Epidermal melanocyte (primary cell): ENCODE results near the gene SLC1A7.

ENCODE experiments used
- DNase-seq: peaks from one replicate; pipeline ENCODE4 v3.0.0; 2011; ENCODE audit warnings: low spot score; ENCODE audit not compliant: insufficient read length

SLC1A7 gene

DNA sequence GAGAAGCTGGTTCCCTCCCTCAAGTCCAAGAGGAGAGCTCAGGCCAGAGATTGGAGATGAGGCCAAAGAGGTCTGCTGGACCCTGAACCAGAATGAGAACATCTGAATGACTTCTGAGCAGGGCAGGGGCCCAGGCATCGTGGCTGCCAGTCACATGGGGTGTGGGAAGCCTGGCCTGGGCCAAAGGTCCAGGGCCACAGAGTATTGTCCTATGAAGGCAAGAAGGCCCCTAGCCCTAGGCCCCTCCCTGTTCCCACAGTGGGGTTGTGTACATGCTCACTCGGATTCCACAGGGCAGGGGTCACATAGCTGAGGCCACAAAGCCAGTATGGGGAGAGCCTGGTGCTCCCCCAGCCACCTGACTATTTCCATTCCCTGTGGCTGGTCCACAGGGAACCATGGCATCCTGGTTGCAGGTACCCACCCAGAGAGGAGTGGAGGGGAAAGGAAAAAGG, 18.5 kb upstream of the SLC1A7 start:
- no peak for DNase-seq

GRCh38 chr1:53158900-53159299, 16.5 kb upstream of the SLC1A7 start:
- no peak for DNase-seq

- no peak for DNase-seq
Measured at GRCh38 chr1:53156783-53157182, 14.3 kb upstream of the SLC1A7 start.

DNA sequence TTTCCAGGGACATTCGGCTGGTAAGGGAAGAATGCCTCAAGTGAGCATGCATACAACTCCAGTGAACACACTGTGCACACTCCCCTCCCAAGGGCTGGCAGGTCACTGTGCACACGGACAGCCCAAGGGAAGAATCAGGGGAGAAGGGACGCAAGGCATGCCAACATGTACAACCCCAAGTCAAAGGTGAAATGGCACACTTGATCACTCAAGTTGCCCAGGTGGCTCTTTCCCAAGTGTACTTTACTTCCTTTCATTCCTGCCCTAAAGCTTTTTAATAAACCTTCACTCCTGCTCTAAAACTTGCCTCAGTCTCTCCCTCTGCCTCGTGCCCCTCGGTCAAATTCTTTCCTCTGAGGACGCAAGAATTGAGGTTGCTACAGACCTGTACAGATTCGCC, 13.5 kb upstream of the SLC1A7 start:
- no peak for DNase-seq

- no peak for DNase-seq
Measured at GRCh38 chr1:53155534-53155933, 13.1 kb upstream of the SLC1A7 start.

DNA sequence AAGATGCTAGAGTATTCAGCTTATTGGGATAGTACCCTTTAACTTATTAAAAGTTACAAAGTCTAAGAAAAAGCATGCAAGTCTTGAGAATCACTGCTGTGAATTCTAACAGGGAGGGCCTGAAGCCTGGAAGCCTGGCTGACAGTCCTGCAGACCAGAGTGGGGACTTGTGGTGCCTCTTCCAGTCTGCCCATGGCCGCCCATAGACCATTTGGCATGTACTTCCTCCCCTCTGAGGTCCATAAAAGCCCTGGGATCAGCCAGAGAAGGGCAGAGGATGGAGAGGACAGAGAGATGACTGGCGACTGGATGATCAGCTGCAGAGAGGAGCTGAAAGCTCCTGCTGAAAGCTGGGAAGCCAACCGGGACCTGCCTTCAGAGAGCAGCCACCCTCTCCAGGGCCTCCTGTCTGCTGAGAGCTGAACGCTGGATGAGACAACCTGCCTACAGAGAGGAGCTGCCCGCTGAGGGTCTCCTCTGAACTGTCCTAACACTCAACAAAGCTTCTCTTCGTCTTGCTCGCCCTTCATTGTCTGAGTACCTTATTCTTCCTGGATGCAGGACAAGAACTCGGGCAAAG, 12.5 kb upstream of the SLC1A7 start:
- no peak for DNase-seq

GRCh38 chr1:53153752-53154151, 11.3 kb upstream of the SLC1A7 start:
- DNase-seq = no peak

DNA sequence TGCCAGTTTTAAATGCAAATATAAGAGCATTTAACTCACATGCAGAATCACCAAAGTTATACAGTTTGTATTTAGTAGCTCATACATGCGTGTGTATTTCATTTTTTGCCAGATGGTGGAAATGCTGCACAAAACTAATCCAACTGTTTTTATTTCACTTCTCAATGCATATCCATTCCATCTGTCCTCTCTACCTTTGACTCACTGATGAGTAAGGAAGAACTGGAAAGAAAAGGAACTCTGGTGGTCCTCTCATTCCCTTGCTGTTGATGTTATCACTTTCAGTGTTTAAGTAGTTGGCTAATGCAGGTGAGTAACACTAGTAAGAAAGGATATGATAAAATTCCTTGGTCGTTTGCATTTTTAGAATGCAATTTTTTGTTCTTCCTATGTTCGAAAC, 5.7 kb upstream of the SLC1A7 start:
- DNase-seq = no peak

GRCh38 chr1:53147174-53147573, 4.7 kb upstream of the SLC1A7 start:
- DNase-seq = no peak

DNA sequence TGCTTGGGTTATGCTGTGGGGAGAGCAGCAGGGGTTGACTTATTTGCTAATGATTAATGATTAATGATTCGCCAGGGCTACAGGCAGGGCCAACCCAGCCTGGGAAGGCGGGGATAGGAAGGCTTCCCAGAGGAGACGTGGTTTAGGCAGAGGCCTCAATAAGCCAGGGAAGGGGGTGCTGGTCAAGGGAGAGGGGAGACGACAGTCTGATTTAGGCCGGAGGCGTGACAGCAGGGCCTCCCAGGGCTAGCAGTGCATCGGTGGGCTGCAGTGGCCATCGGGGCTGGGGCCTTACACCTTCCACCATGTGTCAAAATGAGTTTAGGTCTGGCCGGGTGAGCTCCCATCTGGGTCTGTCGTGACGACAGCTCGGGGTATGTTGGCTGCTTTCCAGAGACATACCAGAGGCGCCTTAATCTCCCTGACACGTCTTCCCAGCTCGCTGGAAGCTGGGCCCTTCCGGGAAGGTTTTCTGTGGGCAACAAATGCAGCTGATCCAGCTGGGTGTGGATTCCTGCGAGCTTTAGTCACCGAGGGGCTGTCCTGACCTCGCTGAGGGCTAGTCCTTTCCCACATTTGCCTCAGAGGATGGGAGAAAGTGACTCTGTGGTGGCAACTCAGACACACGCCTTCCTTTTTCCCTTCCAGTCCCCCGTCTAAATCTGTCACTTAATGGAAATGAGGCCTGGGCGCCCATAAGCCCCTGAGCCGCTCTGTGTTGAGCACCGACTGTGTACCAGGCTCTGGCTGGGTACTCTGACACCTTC, 3.7 kb upstream of the SLC1A7 start:
- DNase-seq = peak; percentile 84

- DNase-seq = no peak
Measured at GRCh38 chr1:53145619-53145941, 3.1 kb upstream of the SLC1A7 start.

DNA sequence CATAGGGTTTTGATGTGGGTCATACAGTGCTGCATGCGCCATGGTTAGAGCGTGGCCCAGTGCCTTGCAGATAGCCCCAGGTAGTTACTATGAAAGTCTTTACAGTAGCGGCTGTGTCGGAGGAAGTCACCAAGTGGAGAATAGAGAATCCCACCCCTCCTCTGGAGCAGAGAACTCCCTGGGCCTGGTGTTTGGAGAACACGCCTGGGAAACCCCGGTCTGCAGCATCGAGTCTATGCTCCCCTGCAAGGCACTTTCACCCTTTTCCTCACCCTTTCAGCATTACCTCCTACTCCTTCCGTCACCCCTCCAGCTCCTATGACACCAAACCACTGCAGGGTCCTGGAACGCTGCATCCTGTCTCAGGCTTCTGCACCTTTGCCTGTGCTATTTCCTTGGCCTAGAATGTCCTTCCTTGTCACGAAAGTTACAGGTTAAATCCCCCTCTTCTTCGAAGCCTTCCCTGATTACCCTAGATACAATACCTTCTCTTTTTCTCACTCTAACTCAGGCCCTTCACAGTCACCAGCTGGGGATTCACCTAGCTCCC, 2.7 kb upstream of the SLC1A7 start:
- no peak for DNase-seq

- DNase-seq = no peak
Measured at GRCh38 chr1:53144201-53144600, 1.8 kb upstream of the SLC1A7 start.

- DNase-seq = no peak
Measured at GRCh38 chr1:53143527-53143926, 1.1 kb upstream of the SLC1A7 start.

- DNase-seq = no peak
Measured at GRCh38 chr1:53141487-53142055, 867 bp downstream of the SLC1A7 start.

GRCh38 chr1:53140451-53140850, 2.0 kb downstream of the SLC1A7 start:
- DNase-seq = no peak

DNA sequence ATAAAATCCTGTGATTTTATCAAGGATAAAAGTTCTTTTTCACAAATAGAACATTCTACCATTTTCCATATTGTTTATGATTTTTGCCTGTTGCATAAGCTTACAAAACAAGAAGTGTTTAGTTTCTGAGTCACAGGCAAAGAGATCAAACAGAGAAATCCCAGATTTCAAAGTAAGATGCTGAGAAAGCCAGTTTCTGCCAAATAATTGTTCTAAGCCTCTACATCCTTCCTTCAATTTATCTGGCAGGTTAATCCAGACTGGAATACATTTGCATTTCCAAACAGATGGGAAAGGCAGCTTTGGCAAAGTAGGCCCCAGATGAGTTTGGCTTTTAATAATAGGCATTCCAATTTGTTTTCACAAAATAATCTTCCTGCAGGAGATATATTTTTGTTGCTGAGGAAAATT, 2.5 kb downstream of the SLC1A7 start:
- DNase-seq = no peak

- DNase-seq = no peak
Measured at GRCh38 chr1:53138991-53139884, 3.2 kb downstream of the SLC1A7 start.

GRCh38 chr1:53137729-53138128, 4.7 kb downstream of the SLC1A7 start:
- DNase-seq = no peak

GRCh38 chr1:53135735-53136114, 6.7 kb downstream of the SLC1A7 start:
- no peak for DNase-seq

DNA sequence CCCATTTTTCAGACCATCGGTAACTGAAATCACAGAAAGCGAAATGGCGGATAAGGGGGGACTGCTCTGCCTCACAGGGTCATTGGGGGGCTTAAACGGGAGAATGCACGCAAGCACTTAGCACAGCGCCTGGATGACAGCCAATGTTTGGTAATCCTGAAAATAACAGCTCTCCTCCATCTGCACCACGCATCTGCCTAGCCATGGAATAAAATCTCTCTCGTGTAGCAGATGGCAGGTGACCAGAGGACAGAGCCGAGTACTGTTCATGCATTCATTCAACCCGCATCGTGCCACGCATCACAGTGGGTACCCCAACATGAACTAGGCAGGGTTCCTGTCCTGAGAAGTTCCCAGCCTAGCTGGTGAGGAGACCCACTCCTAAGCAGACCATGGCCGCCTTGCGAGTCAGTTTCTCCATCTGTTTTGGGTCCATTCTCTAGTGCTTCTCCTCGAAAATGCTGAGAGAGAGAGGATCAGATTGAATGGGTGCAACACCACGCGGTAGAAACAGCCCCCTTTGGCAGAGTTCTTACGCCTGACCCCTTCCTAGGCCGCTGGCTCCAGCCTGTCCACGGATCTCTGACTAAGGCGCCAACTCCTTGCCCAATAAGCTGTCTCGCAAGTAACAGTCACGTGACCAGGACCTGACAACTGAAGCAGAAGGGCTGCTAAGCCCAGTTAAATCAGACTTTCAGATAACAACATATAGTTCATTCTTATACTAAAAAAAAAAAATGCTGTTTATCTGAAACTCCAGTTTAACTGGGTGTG, 7.3 kb downstream of the SLC1A7 start:
- DNase-seq = no peak
